ENCODE data around the gene CROCC2.

DNA sequence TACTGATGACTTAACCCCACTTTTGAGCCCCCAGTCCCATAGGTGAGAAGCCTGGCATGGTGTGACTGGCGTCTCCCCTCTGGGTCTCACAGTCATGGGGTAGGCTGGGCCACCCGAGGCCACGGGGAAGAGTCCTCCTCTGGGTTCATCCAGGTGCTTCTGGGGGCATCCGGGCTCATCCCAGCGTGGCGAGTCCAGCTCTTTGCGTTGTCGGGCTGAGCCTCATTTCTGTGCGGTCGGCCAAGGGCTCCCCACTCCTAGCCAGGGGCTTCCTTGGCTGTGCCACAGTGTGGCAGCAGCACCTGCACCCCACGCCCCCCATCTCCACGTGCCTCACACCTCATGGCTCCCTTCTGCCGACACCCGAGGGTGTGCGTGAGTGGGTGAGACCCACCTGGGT lies 64.7 kb downstream of the CROCC2 start:
- TF ChIP-seq MXI1 (IDR thresholded peaks at IDR 0.05; ENCODE audit: low read depth, low read length) = no peak
- TF ChIP-seq, protein P1, sequence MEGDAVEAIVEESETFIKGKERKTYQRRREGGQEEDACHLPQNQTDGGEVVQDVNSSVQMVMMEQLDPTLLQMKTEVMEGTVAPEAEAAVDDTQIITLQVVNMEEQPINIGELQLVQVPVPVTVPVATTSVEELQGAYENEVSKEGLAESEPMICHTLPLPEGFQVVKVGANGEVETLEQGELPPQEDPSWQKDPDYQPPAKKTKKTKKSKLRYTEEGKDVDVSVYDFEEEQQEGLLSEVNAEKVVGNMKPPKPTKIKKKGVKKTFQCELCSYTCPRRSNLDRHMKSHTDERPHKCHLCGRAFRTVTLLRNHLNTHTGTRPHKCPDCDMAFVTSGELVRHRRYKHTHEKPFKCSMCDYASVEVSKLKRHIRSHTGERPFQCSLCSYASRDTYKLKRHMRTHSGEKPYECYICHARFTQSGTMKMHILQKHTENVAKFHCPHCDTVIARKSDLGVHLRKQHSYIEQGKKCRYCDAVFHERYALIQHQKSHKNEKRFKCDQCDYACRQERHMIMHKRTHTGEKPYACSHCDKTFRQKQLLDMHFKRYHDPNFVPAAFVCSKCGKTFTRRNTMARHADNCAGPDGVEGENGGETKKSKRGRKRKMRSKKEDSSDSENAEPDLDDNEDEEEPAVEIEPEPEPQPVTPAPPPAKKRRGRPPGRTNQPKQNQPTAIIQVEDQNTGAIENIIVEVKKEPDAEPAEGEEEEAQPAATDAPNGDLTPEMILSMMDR (IDR thresholded peaks at IDR 0.05) = no peak
- no peak for TF ChIP-seq JUND (IDR thresholded peaks at IDR 0.05)
